ENCODE measurements around the gene SPC24. TPM values are rescaled to one million over a fixed set of nuclear protein-coding genes. Genes with fewer than 3 reads are reported as not detected.
"Not testable (repeated sequence)": the region's sequence is repeated elsewhere in the genome, so short reads cannot be mapped to it uniquely, and the experiment has no call there.

SPC24 gene
- total RNA-seq, 1 donor from 2014 or later: 38.3 TPM

- intact Hi-C loops (cut with micrococcal nuclease): no loop called here
- Mint-ChIP-seq H3K36me3 (ENCODE audit: low read depth) (peaks cover 23% of the 10 kb centered on the region), H3K4me3 (ENCODE audit: low read depth) (no peak overlapping the region), H3K9me3 (no peaks in the 10 kb centered on the region), H3K4me1 (ENCODE audit: low read depth) (peaks cover 4% of the 10 kb centered on the region), H3K27me3 (ENCODE audit: low read depth) (no peaks in the 10 kb centered on the region), H3K27ac (no peak overlapping the region)
- DNase-seq (ENCODE audit: low spot score): no peak
These were observed 12.9 kb downstream of the SPC24 start for GRCh38 chr19:11142528-11143171.

- Mint-ChIP-seq H3K9me3 (no peaks in the 10 kb centered on the region), H3K4me1 (ENCODE audit: low read depth) (peaks cover 6% of the 10 kb centered on the region), H3K4me3 (ENCODE audit: low read depth) (no peak overlapping the region), H3K36me3 (ENCODE audit: low read depth) (peaks cover 19% of the 10 kb centered on the region), H3K27me3 (ENCODE audit: low read depth) (no peaks in the 10 kb centered on the region), H3K27ac (no peak overlapping the region)
- DNase-seq (ENCODE audit: low spot score): no peak
- intact Hi-C loops (cut with micrococcal nuclease): no loop called here
These were observed 13.6 kb downstream of the SPC24 start for GRCh38 chr19:11141937-11142527.

GRCh38 chr19:11140896-11141295 is 14.7 kb downstream of the SPC24 start:
- DNase-seq (ENCODE audit: low spot score): no peak
- peaks cover 10% of the 10 kb centered on the region for H3K36me3 Mint-ChIP-seq (ENCODE audit: low read depth)
- no peak overlapping the region for H3K4me3 Mint-ChIP-seq (ENCODE audit: low read depth)
- H3K27ac Mint-ChIP-seq: no peak overlapping the region
- intact Hi-C loops (cut with micrococcal nuclease): no loop called here
- no peaks in the 10 kb centered on the region for H3K27me3 Mint-ChIP-seq (ENCODE audit: low read depth)
- no peaks in the 10 kb centered on the region for H3K9me3 Mint-ChIP-seq
- peaks cover 8% of the 10 kb centered on the region for H3K4me1 Mint-ChIP-seq (ENCODE audit: low read depth)

GRCh38 chr19:11140023-11140538 is 15.5 kb downstream of the SPC24 start:
- H3K27me3 Mint-ChIP-seq (ENCODE audit: low read depth); H3K27ac Mint-ChIP-seq; DNase-seq (ENCODE audit: low spot score); H3K9me3 Mint-ChIP-seq; H3K36me3 Mint-ChIP-seq (ENCODE audit: low read depth); intact Hi-C loops (cut with micrococcal nuclease); H3K4me1 Mint-ChIP-seq (ENCODE audit: low read depth); H3K4me3 Mint-ChIP-seq (ENCODE audit: low read depth): not testable (repeated sequence)

GRCh38 chr19:11138601-11139300 is 16.8 kb downstream of the SPC24 start:
- H3K27me3 Mint-ChIP-seq (ENCODE audit: low read depth): no peaks in the 10 kb centered on the region
- no peak overlapping the region for H3K27ac Mint-ChIP-seq
- H3K36me3 Mint-ChIP-seq (ENCODE audit: low read depth): peaks cover 4% of the 10 kb centered on the region
- intact Hi-C loops (cut with micrococcal nuclease): loop anchor here (5.0 to 10.0 kb wide), 2 partner anchors 64 to 104 kb away; no protein-coding TSS in a partner anchor
- no peaks in the 10 kb centered on the region for H3K9me3 Mint-ChIP-seq
- DNase-seq (ENCODE audit: low spot score): no peak
- no peak overlapping the region for H3K4me3 Mint-ChIP-seq (ENCODE audit: low read depth)
- peaks cover 9% of the 10 kb centered on the region for H3K4me1 Mint-ChIP-seq (ENCODE audit: low read depth)

- intact Hi-C loops (cut with micrococcal nuclease): loop anchor here (5.0 to 10.0 kb wide), 2 partner anchors 65 to 103 kb away; no protein-coding TSS in a partner anchor
- peaks cover 14% of the 10 kb centered on the region for H3K36me3 Mint-ChIP-seq (ENCODE audit: low read depth)
- peaks cover 9% of the 10 kb centered on the region for H3K4me1 Mint-ChIP-seq (ENCODE audit: low read depth)
- peak overlapping the region; percentile 69 for H3K27ac Mint-ChIP-seq
- no peaks in the 10 kb centered on the region for H3K9me3 Mint-ChIP-seq
- H3K4me3 Mint-ChIP-seq (ENCODE audit: low read depth): peak overlapping the region; percentile 76
- DNase-seq (ENCODE audit: low spot score): peak; percentile 29
- H3K27me3 Mint-ChIP-seq (ENCODE audit: low read depth): no peaks in the 10 kb centered on the region
These were observed 17.8 kb downstream of the SPC24 start for GRCh38 chr19:11137542-11138384.

GRCh38 chr19:11136400-11137101 is 19.0 kb downstream of the SPC24 start:
- H3K36me3 Mint-ChIP-seq (ENCODE audit: low read depth): peaks cover 24% of the 10 kb centered on the region
- H3K4me1 Mint-ChIP-seq (ENCODE audit: low read depth): peaks cover 9% of the 10 kb centered on the region
- DNase-seq (ENCODE audit: low spot score): no peak
- H3K27ac Mint-ChIP-seq: no peak overlapping the region
- no peak overlapping the region for H3K4me3 Mint-ChIP-seq (ENCODE audit: low read depth)
- intact Hi-C loops (cut with micrococcal nuclease): loop anchor here (5.0 to 10.0 kb wide), 2 partner anchors 66 to 102 kb away; no protein-coding TSS in a partner anchor
- no peaks in the 10 kb centered on the region for H3K9me3 Mint-ChIP-seq
- H3K27me3 Mint-ChIP-seq (ENCODE audit: low read depth): no peaks in the 10 kb centered on the region

- Mint-ChIP-seq H3K36me3 (ENCODE audit: low read depth) (peaks cover 58% of the 10 kb centered on the region), H3K27me3 (ENCODE audit: low read depth) (no peaks in the 10 kb centered on the region), H3K4me3 (ENCODE audit: low read depth) (no peak overlapping the region), H3K9me3 (no peaks in the 10 kb centered on the region), H3K4me1 (ENCODE audit: low read depth) (peaks cover 3% of the 10 kb centered on the region), H3K27ac (no peak overlapping the region)
- DNase-seq (ENCODE audit: low spot score): no peak
- intact Hi-C loops (cut with micrococcal nuclease): loop anchor here (10.0 kb wide), 1 partner anchor 97 kb away; no protein-coding TSS in a partner anchor
These were observed 24.1 kb downstream of the SPC24 start for GRCh38 chr19:11131471-11131870.

- DNase-seq (ENCODE audit: low spot score): peak; percentile 60
- intact Hi-C loops (cut with micrococcal nuclease): loop anchor here (10.0 kb wide), 1 partner anchor 96 kb away; no protein-coding TSS in a partner anchor
- Mint-ChIP-seq H3K27me3 (ENCODE audit: low read depth) (no peaks in the 10 kb centered on the region), H3K4me1 (ENCODE audit: low read depth) (peaks cover under 1% of the 10 kb centered on the region), H3K27ac (no peak overlapping the region), H3K36me3 (ENCODE audit: low read depth) (peaks cover 63% of the 10 kb centered on the region), H3K9me3 (no peaks in the 10 kb centered on the region), H3K4me3 (ENCODE audit: low read depth) (no peak overlapping the region)
These were observed 24.6 kb downstream of the SPC24 start for GRCh38 chr19:11130824-11131455.

GRCh38 chr19:11127905-11128304 is 27.7 kb downstream of the SPC24 start:
- DNase-seq (ENCODE audit: low spot score): no peak
- Mint-ChIP-seq H3K27me3 (ENCODE audit: low read depth) (no peaks in the 10 kb centered on the region), H3K27ac (no peak overlapping the region), H3K9me3 (no peaks in the 10 kb centered on the region), H3K4me1 (ENCODE audit: low read depth) (no peaks in the 10 kb centered on the region), H3K4me3 (ENCODE audit: low read depth) (no peak overlapping the region), H3K36me3 (ENCODE audit: low read depth) (peaks cover 63% of the 10 kb centered on the region)
- intact Hi-C loops (cut with micrococcal nuclease): no loop called here

- Mint-ChIP-seq H3K9me3 (no peaks in the 10 kb centered on the region), H3K27ac (no peak overlapping the region), H3K4me1 (ENCODE audit: low read depth) (no peaks in the 10 kb centered on the region), H3K36me3 (ENCODE audit: low read depth) (peaks cover 53% of the 10 kb centered on the region), H3K4me3 (ENCODE audit: low read depth) (no peak overlapping the region), H3K27me3 (ENCODE audit: low read depth) (no peaks in the 10 kb centered on the region)
- peak; percentile 55 for DNase-seq (ENCODE audit: low spot score)
- intact Hi-C loops (cut with micrococcal nuclease): no loop called here
These were observed 29.4 kb downstream of the SPC24 start for GRCh38 chr19:11125994-11126685.

Measured in activated T-helper 2 cell treated with anti-CD3 and anti-CD28 coated beads, Interferon-gamma antibody, Interleukin-2, Interleukin-4, amounts not matched to agents 10 μg/mL and 5 μg/mL and 100 μg/mL, durations not matched to agents 14 hours and 24 hours and 36 hours (primary cell).